NCI-H1436 (cell line): Measurements from ENCODE around the gene ADGRL3.

Source experiments
- DNase-seq: peaks from one replicate; lab custom pipeline; 2025; lab: John Stamatoyannopoulos, UW

The ADGRL3 gene

GRCh38 chr4:61997831-61998230, 797.7 kb downstream of the ADGRL3 start:
- DNase-seq = no peak

GRCh38 chr4:62003695-62004094, 803.6 kb downstream of the ADGRL3 start:
- DNase-seq = no peak

- DNase-seq = no peak
These were observed 804.8 kb downstream of the ADGRL3 start for GRCh38 chr4:62004881-62005280.

GRCh38 chr4:62006108-62006507, 806.0 kb downstream of the ADGRL3 start:
- no peak for DNase-seq

- no peak for DNase-seq
These were observed 815.1 kb downstream of the ADGRL3 start for GRCh38 chr4:62015043-62015739.

GRCh38 chr4:62018537-62018936, 818.4 kb downstream of the ADGRL3 start:
- no peak for DNase-seq

- DNase-seq = no peak
These were observed 823.5 kb downstream of the ADGRL3 start for GRCh38 chr4:62023633-62024032.

- no peak for DNase-seq
These were observed 828.6 kb downstream of the ADGRL3 start for GRCh38 chr4:62028745-62029144.

GRCh38 chr4:62030958-62031357, 830.8 kb downstream of the ADGRL3 start:
- no peak for DNase-seq

GRCh38 chr4:62037571-62037970, 837.4 kb downstream of the ADGRL3 start:
- DNase-seq = no peak

GRCh38 chr4:62051332-62051731, 851.2 kb downstream of the ADGRL3 start:
- DNase-seq = no peak

- DNase-seq = no peak
These were observed 853.8 kb downstream of the ADGRL3 start for GRCh38 chr4:62053974-62054373.

- DNase-seq = no peak
These were observed 856.9 kb downstream of the ADGRL3 start for GRCh38 chr4:62057031-62057430.

- no peak for DNase-seq
These were observed 858.4 kb downstream of the ADGRL3 start for GRCh38 chr4:62058571-62058970.

GRCh38 chr4:62070291-62070852, 870.2 kb downstream of the ADGRL3 start:
- no peak for DNase-seq

GRCh38 chr4:62075089-62075488, 875.0 kb downstream of the ADGRL3 start:
- DNase-seq = no peak

GRCh38 chr4:62075521-62075920, 875.4 kb downstream of the ADGRL3 start:
- no peak for DNase-seq

GRCh38 chr4:62077406-62077805, 877.3 kb downstream of the ADGRL3 start:
- DNase-seq = no peak

- no peak for DNase-seq
These were observed 880.3 kb downstream of the ADGRL3 start for GRCh38 chr4:62080431-62080830.

GRCh38 chr4:62087706-62088105, 887.6 kb downstream of the ADGRL3 start:
- DNase-seq = no peak

GRCh38 chr4:62093735-62094134, 893.6 kb downstream of the ADGRL3 start:
- DNase-seq = no peak

- no peak for DNase-seq
These were observed 896.8 kb downstream of the ADGRL3 start for GRCh38 chr4:62096881-62097280.

GRCh38 chr4:62115216-62115615, 915.1 kb downstream of the ADGRL3 start:
- no peak for DNase-seq

GRCh38 chr4:62117886-62118285, 917.8 kb downstream of the ADGRL3 start:
- DNase-seq = no peak
